TTC549 (cell line): ENCODE results near the gene NXF3.
"Not testable (repeated sequence)": the region's sequence is repeated elsewhere in the genome, so short reads cannot be mapped to it uniquely, and the experiment has no call there.

Source experiments
- FAIRE-seq: peaks from 2 replicates; lab custom pipeline; 2012; peaks lifted over from hg19 to GRCh38; lab: Jason Lieb, UNC

The NXF3 gene

GRCh38 chrX:103033371-103033770, 59.6 kb downstream of the NXF3 start:
- FAIRE-seq, result not testable (repeated sequence)
